HepG2 (cell line): Measurements from ENCODE around the gene SLC30A4. TPM values are rescaled to one million over a fixed set of nuclear protein-coding genes. Genes with fewer than 3 reads are reported as not detected.

Source experiments
- ATAC-seq: fragments of 200-7000 bp; cut with Tn5 transposase; 3 replicates; pipeline ENCODE4 v1.9.1; 2020; ENCODE audit warnings: mild to moderate bottlenecking, moderate library complexity
- BruUV-seq: library from RNA; stranded (reverse); fragments of 400-500 nt; replicated peaks from 2 replicates; lab custom pipeline; 2021; lab: Mats Ljungman, UMichigan
- CTCF ChIA-PET: fragments of 300-600 bp; formaldehyde crosslinking; extraction: SDS; loops from one replicate; lab custom pipeline; 2021; ENCODE audit warnings: low total read pairs, inconsistent platforms, low intra/inter-chr PET ratio; lab: Yijun Ruan, JAX
- POLR2A ChIA-PET: fragments of 350-600 bp; sonication (Branson Sonifier 250); formaldehyde crosslinking; loops from one replicate; lab custom pipeline; 2020; ENCODE audit warnings: antibody characterized with exemption, inconsistent platforms; lab: Yijun Ruan, JAX
- DNase-seq: peaks from one replicate; pipeline ENCODE4 v3.0.0-alpha.2; 2015; ENCODE audit warnings: low spot score
- FAIRE-seq: peaks from 3 replicates; lab custom pipeline; 2011; peaks lifted over from hg19 to GRCh38; lab: Jason Lieb, UNC
- H2AFZ ChIP-seq: one replicate; pipeline ENCODE4 v1.6.1; 2011; ENCODE audit warnings: low read length, inconsistent platforms
- H3K27ac ChIP-seq: fragments of 300-600 bp; 3 replicates; pipeline ENCODE4 v1.8.0; 2011; ENCODE audit warnings: mixed run types, mild to moderate bottlenecking, mixed read lengths, low read length, inconsistent platforms; ENCODE audit not compliant: insufficient read depth; ENCODE audit errors: extremely low read length
- H3K27me3 ChIP-seq, 2 experiments: fragments of 200-600 bp in 1 of 2; 2 replicates in 1 of 2; 3 replicates in 1 of 2; pipeline versions ENCODE4 v1.6.0 to v1.8.0; 2011; ENCODE audit warnings: low read length in 2 of 2, mild to moderate bottlenecking in 2 of 2, moderate library complexity in 2 of 2, inconsistent platforms in 1 of 2; ENCODE audit not compliant: insufficient read depth in 2 of 2, control insufficient read depth in 1 of 2
- H3K36me3 ChIP-seq, 2 experiments: fragments of 200-600 bp in 1 of 2; replicated peaks in 1 of 2; 2 replicates in 1 of 2; 3 replicates in 1 of 2; pipeline versions ENCODE4 v1.5.1 to v1.8.0; 2011; ENCODE audit warnings: low read length in 2 of 2, inconsistent platforms in 1 of 2; ENCODE audit not compliant: insufficient read depth in 2 of 2, control insufficient read depth in 1 of 2
- H3K4me1 ChIP-seq: 2 replicates; pipeline ENCODE4 v1.5.1; 2012; ENCODE audit warnings: low read length, inconsistent platforms; ENCODE audit not compliant: insufficient read depth
- H3K4me2 ChIP-seq: 2 replicates; pipeline ENCODE4 v1.6.0; 2011; ENCODE audit warnings: low read depth, low read length, inconsistent platforms
- H3K4me3 ChIP-seq, 3 experiments: fragments of 200-600 bp in 1 of 3; sonication (generic), shearing (Covaris generic) in 1 of 3; replicated peaks in 1 of 3; 2 replicates each; pipeline ENCODE4 v1.5.1; 2011 to 2016; ENCODE audit warnings: low read length in 3 of 3, inconsistent platforms in 2 of 3, low read depth in 2 of 3, mild to moderate bottlenecking in 2 of 3, control low read depth in 1 of 3, mixed read lengths in 1 of 3; ENCODE audit not compliant: insufficient read depth in 1 of 3
- H3K79me2 ChIP-seq: one replicate; pipeline ENCODE4 v1.6.1; 2011; ENCODE audit warnings: low read length, inconsistent platforms; ENCODE audit not compliant: insufficient read depth
- H3K9ac ChIP-seq: 2 replicates; pipeline ENCODE4 v1.6.0; 2011; ENCODE audit warnings: mild to moderate bottlenecking, low read depth, low read length, inconsistent platforms; ENCODE audit not compliant: insufficient read depth
- H3K9me3 ChIP-seq: 2 replicates; pipeline ENCODE4 v1.5.1; 2012; ENCODE audit warnings: mild to moderate bottlenecking, low read length
- H4K20me1 ChIP-seq: 2 replicates; pipeline ENCODE4 v1.6.0; 2011; ENCODE audit warnings: inconsistent platforms, mild to moderate bottlenecking, low read length, moderate library complexity; ENCODE audit not compliant: insufficient read depth
- KDM2A ChIP-seq: sonication (generic); formaldehyde crosslinking; IDR thresholded peaks from 2 replicates; pipeline ENCODE4 v1.4.0; 2020; ENCODE audit warnings: low read depth, missing genetic modification reagents, borderline replicate concordance
- MYPOP ChIP-seq: sonication (generic); formaldehyde crosslinking; IDR thresholded peaks from 2 replicates; pipeline ENCODE4 v1.8.1; 2023; ENCODE audit warnings: mild to moderate bottlenecking, moderate library complexity, missing genetic modification reagents
- NFE2L1 ChIP-seq: sonication (generic); formaldehyde crosslinking; IDR thresholded peaks from 2 replicates; pipeline ENCODE4 v1.4.0; 2020; ENCODE audit warnings: missing genetic modification reagents, mild to moderate bottlenecking, borderline replicate concordance
- PCBP1 ChIP-seq: fragments of 200-400 bp; formaldehyde crosslinking; IDR thresholded peaks from 2 replicates; pipeline ENCODE4 v1.6.1; 2017; ENCODE audit warnings: mild to moderate bottlenecking, low read depth, low read length, borderline replicate concordance
- PHF20 ChIP-seq: sonication (generic); formaldehyde crosslinking; IDR thresholded peaks from 2 replicates; pipeline ENCODE4 v1.5.0; 2020; ENCODE audit warnings: mild to moderate bottlenecking, missing genetic modification reagents
- STAG1 ChIP-seq: sonication (generic); formaldehyde crosslinking; IDR thresholded peaks from 2 replicates; pipeline ENCODE4 v1.4.0; 2020; ENCODE audit warnings: missing genetic modification reagents
- STAT6 ChIP-seq: sonication (generic); formaldehyde crosslinking; IDR thresholded peaks from 2 replicates; pipeline ENCODE4 v1.4.0; 2020; ENCODE audit warnings: missing genetic modification reagents, mild to moderate bottlenecking, borderline replicate concordance
- ZBTB10 ChIP-seq: sonication (generic); formaldehyde crosslinking; IDR thresholded peaks from 2 replicates; pipeline ENCODE4 v1.4.0; 2020; ENCODE audit warnings: missing genetic modification reagents, borderline replicate concordance
- ZBTB8A ChIP-seq: sonication (generic); formaldehyde crosslinking; IDR thresholded peaks from 2 replicates; pipeline ENCODE4 v1.4.0; 2020; ENCODE audit warnings: mild to moderate bottlenecking, low read depth, missing genetic modification reagents, borderline replicate concordance
- ZFP36L1 ChIP-seq: sonication (generic); formaldehyde crosslinking; IDR thresholded peaks from 2 replicates; pipeline ENCODE4 v1.8.0; 2022; ENCODE audit warnings: mild to moderate bottlenecking, missing genetic modification reagents, moderate library complexity
- ZFP37 ChIP-seq: sonication (generic); formaldehyde crosslinking; IDR thresholded peaks from 2 replicates; pipeline ENCODE4 v1.4.0; 2020; ENCODE audit warnings: missing genetic modification reagents, borderline replicate concordance
- ZNF557 ChIP-seq: sonication (generic); formaldehyde crosslinking; IDR thresholded peaks from 2 replicates; pipeline ENCODE4 v1.4.0; 2020; ENCODE audit warnings: missing genetic modification reagents
- ZNF674 ChIP-seq: sonication (generic); formaldehyde crosslinking; IDR thresholded peaks from 2 replicates; pipeline ENCODE4 v1.5.0; 2020; ENCODE audit warnings: low read depth, mild to moderate bottlenecking, missing genetic modification reagents
- WGBS: methylation state at CpG from one replicate; pipeline ENCODE4 v1.1.6; 2017; ENCODE audit warnings: low lambda C conversion rate; 5-methylcytosine and 5-hydroxymethylcytosine counted together
- in situ Hi-C: cut with HindIII; loops from 2 replicates; pipeline ENCODE4 v1.10.0; 2017; ENCODE audit warnings: low pct_unique_long_range_greater_than_20kb; ENCODE audit not compliant: extremely low pct_ligation_motif_present
- intact Hi-C: fragments of 100-400 bp; cut with micrococcal nuclease; formaldehyde crosslinking; loops from one replicate; pipeline ENCODE4 v1.10.0; 2022; ENCODE audit not compliant: unreplicated experiment
- polyA plus RNA-seq, 8 experiments: library from polyadenylated mRNA; depleted of rRNA in 3 of 8; stranded (reverse) in 7 of 8; unstranded in 1 of 8; fragments of >200 nt; fragmentation: Illumina TruSeq in 4 of 8; extraction: Trizol in 4 of 8; gene quantifications; 2 replicates each; pipeline versions ENCODE4 v1.2.1 to v1.2.3, GENCODE V29; 2011 to 2016; ENCODE audit warnings: low read depth in 4 of 8, missing spikeins in 1 of 8, mixed read lengths in 1 of 8; ENCODE audit not compliant: insufficient read depth in 1 of 8
- total RNA-seq, 5 experiments: library from RNA; depleted of rRNA; stranded (reverse); fragments of >200 nt; fragmentation: Illumina TruSeq; extraction: Trizol; gene quantifications; 2 replicates each; pipeline ENCODE4 v1.2.3, GENCODE V29; 2016; ENCODE audit warnings: low read depth in 1 of 5
- TF ChIP-seq, protein P1 (sequence below): sonication (generic); formaldehyde crosslinking; IDR thresholded peaks from 2 replicates; pipeline ENCODE4 v1.5.0; 2020; ENCODE audit warnings: mild to moderate bottlenecking, low read depth, missing genetic modification reagents, borderline replicate concordance
- TF ChIP-seq, protein P2 (sequence below): sonication (generic); formaldehyde crosslinking; IDR thresholded peaks from 2 replicates; pipeline ENCODE4 v1.4.0; 2020; ENCODE audit warnings: low read depth, mild to moderate bottlenecking, missing genetic modification reagents

SLC30A4 gene
- total and polyA plus RNA-seq, 2 of the 13 experiments (the other 11 are each of a cell fraction or from before 2014, with no cell fraction given): 0.01 to 0.04 TPM

DNA sequence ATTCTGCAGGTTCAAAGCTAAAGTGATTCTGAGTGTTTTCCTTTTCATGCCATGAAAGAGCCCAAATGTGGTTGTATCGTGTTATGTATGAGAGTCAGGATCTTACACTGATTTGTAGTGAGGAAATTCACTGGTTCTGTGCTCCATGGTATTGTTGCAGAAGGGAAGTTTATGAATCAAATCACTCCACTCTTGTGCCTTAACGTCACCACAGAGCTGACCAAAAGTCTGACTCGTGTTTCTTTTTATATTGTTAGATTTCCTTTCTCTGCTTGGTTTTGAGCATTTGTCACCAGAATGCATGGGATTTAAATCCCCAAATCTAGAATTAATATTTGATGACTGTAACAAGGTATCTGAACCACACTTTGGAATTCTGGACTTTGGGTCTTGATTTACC lies 29.1 kb upstream of the SLC30A4 start (continued):
- TF ChIP-seq MYPOP (CRISPR knock-in tag) (no peak), ZNF674 (no peak), ZNF557 (CRISPR knock-in tag) (no peak), KDM2A (CRISPR knock-in tag) (no peak), ZFP36L1 (CRISPR knock-in tag) (no peak)

DNA sequence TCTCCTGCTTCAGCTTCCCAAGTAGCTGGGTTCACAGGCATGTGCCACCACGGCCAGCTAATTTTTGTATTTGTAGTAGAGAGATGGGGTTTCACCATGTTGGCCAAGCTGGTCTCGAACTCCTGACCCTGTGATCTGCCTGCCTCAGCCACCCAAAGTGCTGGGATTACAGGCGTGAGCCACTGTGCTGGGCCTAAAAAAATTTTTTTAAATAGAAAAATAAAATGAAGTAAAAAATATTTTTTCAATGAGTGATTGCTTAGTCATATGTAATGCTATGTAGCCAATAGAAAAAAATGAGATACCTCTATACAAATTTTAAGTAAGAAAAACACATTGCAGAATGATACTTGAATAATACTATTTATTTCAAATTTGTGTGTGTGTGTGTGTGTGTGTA lies 27.9 kb upstream of the SLC30A4 start:
- ATAC-seq (no peak), FAIRE-seq (no peak), DNase-seq (no peak)
- no peaks in the 10 kb centered on the region for H3K79me2 ChIP-seq
- POLR2A ChIA-PET: interaction anchor here (1.9 kb wide), 1 partner anchor 36 kb away, joined by 20 read pairs; the partner anchor contains the start of gene BLOC1S6
- H3K9me3 ChIP-seq: no peaks in the 10 kb centered on the region
- no peak overlapping the region for H2AFZ ChIP-seq
- H3K27ac ChIP-seq: no peak overlapping the region
- CTCF ChIA-PET: no interaction called here
- BruUV-seq: no TSS peak
- 2% methylated on average over 3 of the region's 3 CpGs for WGBS
- H3K27me3 ChIP-seq: peaks cover 0 to 3% of the 10 kb centered on the region in 2 experiments; a peak in 2 of 5 replicates
- no peaks in the 10 kb centered on the region for H4K20me1 ChIP-seq
- no peaks in the 10 kb centered on the region; the same call in 1 of the 2 replicates for H3K4me1 ChIP-seq
- intact Hi-C loops: no loop called here
- no peak overlapping the region for H3K4me2 ChIP-seq
- no peak overlapping the region for H3K4me3 ChIP-seq
- in situ Hi-C loops: no loop called here
- H3K9ac ChIP-seq: no peak overlapping the region
- H3K36me3 ChIP-seq: no peaks in the 10 kb centered on the region
- TF ChIP-seq NFE2L1 (CRISPR knock-in tag): no peak
- no peak for TF ChIP-seq ZBTB8A (CRISPR knock-in tag)
- TF ChIP-seq STAG1: no peak
- TF ChIP-seq ZBTB10: no peak
- TF ChIP-seq ZFP37 (CRISPR knock-in tag): no peak
- no peak for TF ChIP-seq STAT6 (CRISPR knock-in tag)
- TF ChIP-seq, protein P1, sequence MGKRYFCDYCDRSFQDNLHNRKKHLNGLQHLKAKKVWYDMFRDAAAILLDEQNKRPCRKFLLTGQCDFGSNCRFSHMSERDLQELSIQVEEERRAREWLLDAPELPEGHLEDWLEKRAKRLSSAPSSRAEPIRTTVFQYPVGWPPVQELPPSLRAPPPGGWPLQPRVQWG (CRISPR knock-in tag): no peak
- TF ChIP-seq PHF20 (CRISPR knock-in tag): no peak
- TF ChIP-seq, protein P2, sequence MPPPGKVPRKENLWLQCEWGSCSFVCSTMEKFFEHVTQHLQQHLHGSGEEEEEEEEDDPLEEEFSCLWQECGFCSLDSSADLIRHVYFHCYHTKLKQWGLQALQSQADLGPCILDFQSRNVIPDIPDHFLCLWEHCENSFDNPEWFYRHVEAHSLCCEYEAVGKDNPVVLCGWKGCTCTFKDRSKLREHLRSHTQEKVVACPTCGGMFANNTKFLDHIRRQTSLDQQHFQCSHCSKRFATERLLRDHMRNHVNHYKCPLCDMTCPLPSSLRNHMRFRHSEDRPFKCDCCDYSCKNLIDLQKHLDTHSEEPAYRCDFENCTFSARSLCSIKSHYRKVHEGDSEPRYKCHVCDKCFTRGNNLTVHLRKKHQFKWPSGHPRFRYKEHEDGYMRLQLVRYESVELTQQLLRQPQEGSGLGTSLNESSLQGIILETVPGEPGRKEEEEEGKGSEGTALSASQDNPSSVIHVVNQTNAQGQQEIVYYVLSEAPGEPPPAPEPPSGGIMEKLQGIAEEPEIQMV: no peak
- TF ChIP-seq PCBP1: no peak
